GM18517 (cell line): Measurements from ENCODE around the gene PAK2.
"Not testable (repeated sequence)": the region's sequence is repeated elsewhere in the genome, so short reads cannot be mapped to it uniquely, and the experiment has no call there.

Experiments
- ATAC-seq: cut with Tn5 transposase; IDR thresholded peaks from one replicate; pipeline ENCODE4 v1.9.1; 2021; ENCODE audit warnings: mild to moderate bottlenecking, moderate library complexity; ENCODE audit not compliant: unreplicated experiment

Gene PAK2

GRCh38 chr3:196736670-196737374 is 2.8 kb upstream of the PAK2 start:
- no peak for ATAC-seq

- no peak for ATAC-seq
These were observed 2.0 kb upstream of the PAK2 start for GRCh38 chr3:196737655-196738054.

- ATAC-seq, result no peak
These were observed 1.0 kb downstream of the PAK2 start for GRCh38 chr3:196740481-196741248.

- no peak for ATAC-seq
These were observed 1.7 kb downstream of the PAK2 start for GRCh38 chr3:196741249-196741889.

- ATAC-seq, result not testable (repeated sequence)
These were observed 3.9 kb downstream of the PAK2 start for GRCh38 chr3:196743569-196743968.

GRCh38 chr3:196749125-196749524 is 9.5 kb downstream of the PAK2 start:
- ATAC-seq, result no peak

- ATAC-seq, result no peak
These were observed 13.5 kb downstream of the PAK2 start for GRCh38 chr3:196753201-196753600.

GRCh38 chr3:196754091-196754981 is 14.7 kb downstream of the PAK2 start:
- ATAC-seq, result no peak

GRCh38 chr3:196756732-196757131 is 17.1 kb downstream of the PAK2 start:
- ATAC-seq, result no peak

- ATAC-seq, result no peak
These were observed 18.5 kb downstream of the PAK2 start for GRCh38 chr3:196757876-196758739.

GRCh38 chr3:196763179-196763578 is 23.5 kb downstream of the PAK2 start:
- ATAC-seq, result no peak

- ATAC-seq, result no peak
These were observed 25.8 kb downstream of the PAK2 start for GRCh38 chr3:196765454-196765853.

GRCh38 chr3:196771067-196771466 is 31.4 kb downstream of the PAK2 start:
- no peak for ATAC-seq

GRCh38 chr3:196772102-196772501 is 32.4 kb downstream of the PAK2 start:
- ATAC-seq, result no peak

GRCh38 chr3:196772897-196773296 is 33.2 kb downstream of the PAK2 start:
- no peak for ATAC-seq

- no peak for ATAC-seq
These were observed 34.6 kb downstream of the PAK2 start for GRCh38 chr3:196774191-196774820.

GRCh38 chr3:196774848-196775422 is 35.3 kb downstream of the PAK2 start:
- no peak for ATAC-seq

- no peak for ATAC-seq
These were observed 36.3 kb downstream of the PAK2 start for GRCh38 chr3:196775938-196776337.

GRCh38 chr3:196777836-196778235 is 38.2 kb downstream of the PAK2 start:
- ATAC-seq, result no peak
